IMR-90 (cell line): ENCODE results near the gene TPCN1.

Experiments
- CEBPB ChIP-seq: IDR thresholded peaks from 2 replicates; pipeline ENCODE4 v1.6.1; 2012; ENCODE audit warnings: low read depth, low read length, improper control_type of control experiment
- MAFK ChIP-seq: IDR thresholded peaks from 2 replicates; pipeline ENCODE4 v1.6.1; 2012; ENCODE audit warnings: low read depth, low read length, improper control_type of control experiment
- MAZ ChIP-seq: IDR thresholded peaks from 2 replicates; pipeline ENCODE4 v1.6.1; 2012; ENCODE audit warnings: low read depth, mild to moderate bottlenecking, low read length, improper control_type of control experiment, moderate library complexity, borderline replicate concordance
- MXI1 ChIP-seq: IDR thresholded peaks from 2 replicates; pipeline ENCODE4 v1.6.1; 2012; ENCODE audit warnings: low read depth, mild to moderate bottlenecking, low read length, moderate library complexity, borderline replicate concordance
- POLR2A ChIP-seq: IDR thresholded peaks from 2 replicates; pipeline ENCODE4 v1.6.1; 2012; ENCODE audit warnings: mild to moderate bottlenecking, low read depth, low read length
- RAD21 ChIP-seq: IDR thresholded peaks from 2 replicates; pipeline ENCODE4 v1.6.1; 2012; ENCODE audit warnings: low read length, improper control_type of control experiment
- RFX5 ChIP-seq: IDR thresholded peaks from 2 replicates; pipeline ENCODE4 v1.8.0; 2012; ENCODE audit warnings: low read depth, mild to moderate bottlenecking, low read length, moderate library complexity
- SMC3 ChIP-seq: fragments of 150-350 bp; IDR thresholded peaks from 2 replicates; pipeline ENCODE4 v1.6.1; 2016; ENCODE audit warnings: low read depth, mild to moderate bottlenecking, antibody characterized with exemption, low read length, moderate library complexity
- TF ChIP-seq, protein P1 (sequence below): conservative IDR thresholded peaks from 2 replicates; pipeline ENCODE4 v1.5.1; 2012; ENCODE audit warnings: mild to moderate bottlenecking, low read depth, low read length, improper control_type of control experiment
- TF ChIP-seq, protein P2 (sequence below): fragments of 150-350 bp; IDR thresholded peaks from 2 replicates; pipeline ENCODE4 v1.6.1; 2016; ENCODE audit warnings: low read depth, mild to moderate bottlenecking, low read length, moderate library complexity, borderline replicate concordance
- TF ChIP-seq, protein P3 (sequence below): fragments of 150-350 bp; IDR thresholded peaks from 2 replicates; pipeline ENCODE4 v1.6.1; 2017; ENCODE audit warnings: mild to moderate bottlenecking, antibody characterized with exemption, low read length, low read depth

DNA sequence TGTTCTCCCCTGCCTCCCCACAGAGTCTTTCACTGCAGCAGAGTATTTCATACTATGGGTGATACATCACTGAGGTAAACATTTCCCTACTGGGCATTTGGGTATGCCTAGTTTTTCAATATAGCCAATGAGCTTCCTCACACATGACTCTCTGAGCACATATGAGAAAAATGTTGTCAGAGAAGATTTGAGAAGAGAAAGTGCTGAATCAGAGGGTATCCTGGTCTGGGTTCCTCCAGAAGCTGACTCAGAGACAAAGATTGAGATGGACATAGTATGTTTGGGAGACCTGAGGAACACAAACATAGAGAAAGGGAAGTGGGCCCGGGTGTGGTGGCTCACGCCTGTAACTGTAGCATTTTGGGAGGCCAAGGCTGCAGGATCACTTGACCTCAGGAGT, 101.1 kb downstream of the TPCN1 start:
- TF ChIP-seq, protein P1, sequence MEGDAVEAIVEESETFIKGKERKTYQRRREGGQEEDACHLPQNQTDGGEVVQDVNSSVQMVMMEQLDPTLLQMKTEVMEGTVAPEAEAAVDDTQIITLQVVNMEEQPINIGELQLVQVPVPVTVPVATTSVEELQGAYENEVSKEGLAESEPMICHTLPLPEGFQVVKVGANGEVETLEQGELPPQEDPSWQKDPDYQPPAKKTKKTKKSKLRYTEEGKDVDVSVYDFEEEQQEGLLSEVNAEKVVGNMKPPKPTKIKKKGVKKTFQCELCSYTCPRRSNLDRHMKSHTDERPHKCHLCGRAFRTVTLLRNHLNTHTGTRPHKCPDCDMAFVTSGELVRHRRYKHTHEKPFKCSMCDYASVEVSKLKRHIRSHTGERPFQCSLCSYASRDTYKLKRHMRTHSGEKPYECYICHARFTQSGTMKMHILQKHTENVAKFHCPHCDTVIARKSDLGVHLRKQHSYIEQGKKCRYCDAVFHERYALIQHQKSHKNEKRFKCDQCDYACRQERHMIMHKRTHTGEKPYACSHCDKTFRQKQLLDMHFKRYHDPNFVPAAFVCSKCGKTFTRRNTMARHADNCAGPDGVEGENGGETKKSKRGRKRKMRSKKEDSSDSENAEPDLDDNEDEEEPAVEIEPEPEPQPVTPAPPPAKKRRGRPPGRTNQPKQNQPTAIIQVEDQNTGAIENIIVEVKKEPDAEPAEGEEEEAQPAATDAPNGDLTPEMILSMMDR, result no peak
- TF ChIP-seq MAZ (no peak), RAD21 (no peak), POLR2A (no peak), MAFK (peak; percentile 91), RFX5 (no peak), SMC3 (no peak), MXI1 (no peak), CEBPB (no peak)
- TF ChIP-seq, protein P2, sequence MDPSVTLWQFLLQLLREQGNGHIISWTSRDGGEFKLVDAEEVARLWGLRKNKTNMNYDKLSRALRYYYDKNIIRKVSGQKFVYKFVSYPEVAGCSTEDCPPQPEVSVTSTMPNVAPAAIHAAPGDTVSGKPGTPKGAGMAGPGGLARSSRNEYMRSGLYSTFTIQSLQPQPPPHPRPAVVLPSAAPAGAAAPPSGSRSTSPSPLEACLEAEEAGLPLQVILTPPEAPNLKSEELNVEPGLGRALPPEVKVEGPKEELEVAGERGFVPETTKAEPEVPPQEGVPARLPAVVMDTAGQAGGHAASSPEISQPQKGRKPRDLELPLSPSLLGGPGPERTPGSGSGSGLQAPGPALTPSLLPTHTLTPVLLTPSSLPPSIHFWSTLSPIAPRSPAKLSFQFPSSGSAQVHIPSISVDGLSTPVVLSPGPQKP, result no peak
- TF ChIP-seq, protein P3, sequence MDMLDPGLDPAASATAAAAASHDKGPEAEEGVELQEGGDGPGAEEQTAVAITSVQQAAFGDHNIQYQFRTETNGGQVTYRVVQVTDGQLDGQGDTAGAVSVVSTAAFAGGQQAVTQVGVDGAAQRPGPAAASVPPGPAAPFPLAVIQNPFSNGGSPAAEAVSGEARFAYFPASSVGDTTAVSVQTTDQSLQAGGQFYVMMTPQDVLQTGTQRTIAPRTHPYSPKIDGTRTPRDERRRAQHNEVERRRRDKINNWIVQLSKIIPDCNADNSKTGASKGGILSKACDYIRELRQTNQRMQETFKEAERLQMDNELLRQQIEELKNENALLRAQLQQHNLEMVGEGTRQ, result peak; percentile 64; the same call in 1 of the 2 replicates
